WERI-Rb-1 (cell line): ENCODE results near the gene MDFI.

Experiments used
- DNase-seq: peaks from one replicate; pipeline ENCODE4 v3.0.0-alpha.2; 2020
- H3K27ac ChIP-seq: fragments of 250-450 bp; sonication (Bioruptor Pico); 2 replicates; pipeline ENCODE4 v1.5.1; 2020; ENCODE audit warnings: mild to moderate bottlenecking, moderate library complexity
- H3K27me3 ChIP-seq: fragments of 250-450 bp; sonication (Bioruptor Pico); 2 replicates; pipeline ENCODE4 v1.5.1; 2021; ENCODE audit warnings: mild to moderate bottlenecking, low read depth, moderate library complexity; ENCODE audit not compliant: insufficient read depth, severe bottlenecking
- H3K36me3 ChIP-seq: fragments of 250-450 bp; sonication (Bioruptor Pico); 2 replicates; pipeline ENCODE4 v1.5.1; 2020; ENCODE audit warnings: mild to moderate bottlenecking, moderate library complexity
- H3K4me3 ChIP-seq: 2 replicates; pipeline ENCODE4 v1.5.1; 2011; ENCODE audit warnings: low read depth, mild to moderate bottlenecking, control low read depth, low read length
- H3K9me3 ChIP-seq: fragments of 250-450 bp; sonication (Bioruptor Pico); 2 replicates; pipeline ENCODE4 v1.5.1; 2021; ENCODE audit warnings: mild to moderate bottlenecking, moderate library complexity; ENCODE audit not compliant: severe bottlenecking
- CTCF ChIP-seq: IDR thresholded peaks from 2 replicates; pipeline ENCODE4 v1.5.1; 2011; ENCODE audit warnings: low read depth, mild to moderate bottlenecking, control low read depth, inconsistent platforms, low read length

The MDFI gene

GRCh38 chr6:41653691-41654090 lies 15.4 kb downstream of the MDFI start:
- H3K9me3 ChIP-seq, result no peaks in the 10 kb centered on the region
- H3K4me3 ChIP-seq, result no peak overlapping the region
- DNase-seq, result no peak
- H3K27ac ChIP-seq, result no peak overlapping the region
- H3K36me3 ChIP-seq, result peaks cover 46% of the 10 kb centered on the region
- no peak for TF ChIP-seq CTCF
- H3K27me3 ChIP-seq, result no peaks in the 10 kb centered on the region

GRCh38 chr6:41654151-41654697 lies 16.0 kb downstream of the MDFI start:
- peaks cover 41% of the 10 kb centered on the region for H3K36me3 ChIP-seq
- no peak for DNase-seq
- TF ChIP-seq CTCF, result no peak
- no peaks in the 10 kb centered on the region for H3K9me3 ChIP-seq
- no peak overlapping the region for H3K4me3 ChIP-seq
- H3K27me3 ChIP-seq, result no peaks in the 10 kb centered on the region
- no peak overlapping the region for H3K27ac ChIP-seq

GRCh38 chr6:41654698-41655151 lies 16.5 kb downstream of the MDFI start:
- H3K36me3 ChIP-seq, result peaks cover 36% of the 10 kb centered on the region
- no peak overlapping the region for H3K27ac ChIP-seq
- no peaks in the 10 kb centered on the region for H3K27me3 ChIP-seq
- DNase-seq, result no peak
- no peak for TF ChIP-seq CTCF
- H3K4me3 ChIP-seq, result no peak overlapping the region
- no peaks in the 10 kb centered on the region for H3K9me3 ChIP-seq

- no peak for DNase-seq
- no peak overlapping the region for H3K4me3 ChIP-seq
- TF ChIP-seq CTCF, result no peak
- H3K36me3 ChIP-seq, result peaks cover 33% of the 10 kb centered on the region
- peak overlapping the region; percentile 10; the same call in 1 of the 2 replicates for H3K27ac ChIP-seq
- H3K9me3 ChIP-seq, result no peaks in the 10 kb centered on the region
- H3K27me3 ChIP-seq, result no peaks in the 10 kb centered on the region
Observed at GRCh38 chr6:41655176-41655575, 16.9 kb downstream of the MDFI start.

GRCh38 chr6:41655646-41656001 lies 17.4 kb downstream of the MDFI start:
- Histone ChIP-seq H3K4me3 (no peak overlapping the region), H3K27me3 (no peaks in the 10 kb centered on the region), H3K36me3 (peaks cover 31% of the 10 kb centered on the region), H3K27ac (peak overlapping the region; percentile 10; the same call in 1 of the 2 replicates), H3K9me3 (no peaks in the 10 kb centered on the region)
- no peak for TF ChIP-seq CTCF
- no peak for DNase-seq

- no peak for DNase-seq
- Histone ChIP-seq H3K27ac (peak overlapping the region; percentile 35; the same call in 1 of the 2 replicates), H3K9me3 (no peaks in the 10 kb centered on the region), H3K27me3 (no peaks in the 10 kb centered on the region), H3K4me3 (no peak overlapping the region), H3K36me3 (peaks cover 28% of the 10 kb centered on the region)
- no peak for TF ChIP-seq CTCF
Observed at GRCh38 chr6:41656002-41656691, 17.9 kb downstream of the MDFI start.
